ENCODE results near the gene GPR27. TPM values are rescaled to one million over a fixed set of nuclear protein-coding genes. Genes with fewer than 3 reads are reported as not detected.
A peak's percentile ranks its signal among the peaks of the same experiment; 100 is the strongest.

The GPR27 gene
- polyA plus RNA-seq (2013, experiment 1 of 2; ENCODE audit: insufficient read length): 0.82 TPM
- polyA plus RNA-seq (2013, experiment 2 of 2; ENCODE audit: insufficient read length): 1.2 TPM

GRCh38 chr3:71753701-71754609 is at the start of gene GPR27:
TSS of gene GPR27 (plus strand) at chr3:71753855. CDS start at chr3:71754050, 195 bp downstream.
- peak; percentile 46 for DNase-seq

- DNase-seq: no peak
Observed at GRCh38 chr3:71704915-71705314, 48.7 kb upstream of the GPR27 start.

- DNase-seq: no peak
Observed at GRCh38 chr3:71705681-71706080, 48.0 kb upstream of the GPR27 start.

GRCh38 chr3:71707595-71707994 is 46.1 kb upstream of the GPR27 start:
- peak; percentile 49 for DNase-seq

- no peak for DNase-seq
Observed at GRCh38 chr3:71708476-71709105, 45.1 kb upstream of the GPR27 start.

GRCh38 chr3:71709908-71710511 is 43.6 kb upstream of the GPR27 start:
- no peak for DNase-seq

GRCh38 chr3:71710906-71711494 is 42.7 kb upstream of the GPR27 start:
- DNase-seq: peak; percentile 64

GRCh38 chr3:71713041-71713440 is 40.6 kb upstream of the GPR27 start:
- DNase-seq: no peak

- no peak for DNase-seq
Observed at GRCh38 chr3:71714595-71714994, 39.1 kb upstream of the GPR27 start.

- no peak for DNase-seq
Observed at GRCh38 chr3:71718072-71718471, 35.6 kb upstream of the GPR27 start.

GRCh38 chr3:71721002-71721401 is 32.7 kb upstream of the GPR27 start:
- DNase-seq: no peak

GRCh38 chr3:71721651-71722157 is 32.0 kb upstream of the GPR27 start:
- DNase-seq: no peak

- no peak for DNase-seq
Observed at GRCh38 chr3:71722693-71723092, 31.0 kb upstream of the GPR27 start.

- no peak for DNase-seq
Observed at GRCh38 chr3:71723452-71724170, 30.0 kb upstream of the GPR27 start.

GRCh38 chr3:71724171-71724453 is 29.5 kb upstream of the GPR27 start:
- no peak for DNase-seq

- DNase-seq: no peak
Observed at GRCh38 chr3:71724584-71725270, 28.9 kb upstream of the GPR27 start.

- peak; percentile 45 for DNase-seq
Observed at GRCh38 chr3:71725271-71725991, 28.2 kb upstream of the GPR27 start, which contains the start of gene EIF4E3. TSS of gene EIF4E3 (minus strand) at chr3:71725402. CDS start at chr3:71725367, 35 bp downstream.

- no peak for DNase-seq
Observed at GRCh38 chr3:71726146-71726545, 27.5 kb upstream of the GPR27 start.

- DNase-seq: peak; percentile 22
Observed at GRCh38 chr3:71728632-71729342, 24.9 kb upstream of the GPR27 start.

GRCh38 chr3:71732637-71733036 is 21.0 kb upstream of the GPR27 start:
- DNase-seq: no peak

Measured in fibroblast of skin of scalp (primary cell).